Adrenal gland (tissue), 19 donors: ENCODE data around the gene PTCH2. TPM values are rescaled to one million over a fixed set of nuclear protein-coding genes. Genes with fewer than 3 reads are reported as not detected.

Source experiments
- DNase-seq, 7 donors: peaks; one replicate each; pipeline ENCODE4 v3.0.0-alpha.2; 2019 to 2020
- H3K27ac ChIP-seq, 5 donors: fragments of 200-600 bp; sonication (generic) in 4 of 5; 1 replicate in 3 of 5; 2 replicates in 2 of 5; pipeline versions ENCODE4 v1.5.1 to v1.8.0; 2016 to 2020; ENCODE audit warnings: mild to moderate bottlenecking in 1 of 5
- H3K27me3 ChIP-seq: fragments of 200-600 bp; 2 replicates; pipeline ENCODE4 v1.8.0; 2021
- H3K36me3 ChIP-seq, 2 donors: fragments of 200-600 bp; replicated peaks in 1 of 2; 1 replicate in 1 of 2; 2 replicates in 1 of 2; pipeline versions ENCODE4 v1.5.1 to v1.8.0; 2018 to 2022
- H3K4me1 ChIP-seq, 2 donors: fragments of 200-600 bp; replicated peaks in 1 of 2; 1 replicate in 1 of 2; 2 replicates in 1 of 2; pipeline versions ENCODE4 v1.5.1 to v1.8.0; 2018 to 2021
- H3K4me3 ChIP-seq, 4 donors: fragments of 200-600 bp; sonication (generic) in 3 of 4; one replicate each; pipeline ENCODE4 v1.5.1; 2016 to 2018
- H3K9me3 ChIP-seq, 3 donors: fragments of 200-600 bp; sonication (generic) in 1 of 3; replicated peaks in 1 of 3; 1 replicate in 2 of 3; 2 replicates in 1 of 3; pipeline versions ENCODE4 v1.5.1 to v1.8.0; 2016 to 2021
- CTCF ChIP-seq, 6 experiments: fragments of 450-650 bp in 4 of 6; fragments of 200-600 bp in 2 of 6; sonication (generic) in 1 of 6; IDR thresholded peaks; 1 replicate in 5 of 6; 2 replicates in 1 of 6; pipeline versions ENCODE4 v1.5.1 to v1.8.0; 2016 to 2021; ENCODE audit warnings: antibody characterized with exemption in 6 of 6, mild to moderate bottlenecking in 2 of 6, moderate library complexity in 1 of 6
- POLR2A ChIP-seq, 2 donors: fragments of 450-650 bp; IDR thresholded peaks; one replicate each; pipeline ENCODE4 v1.6.1; 2017; ENCODE audit warnings: antibody characterized with exemption in 2 of 2, mild to moderate bottlenecking in 2 of 2, moderate library complexity in 1 of 2
- WGBS, 4 donors: extraction: QIAGEN DNeasy Blood & Tissue Kit in 2 of 4; methylation state at CpG; one replicate each; pipeline versions ENCODE4 v1.1.5 to v1.1.7; 2013 to 2017; 5-methylcytosine and 5-hydroxymethylcytosine counted together
- intact Hi-C, 2 donors: fragments of 100-400 bp; cut with DNase I; formaldehyde crosslinking; loops; one replicate each; pipeline versions ENCODE4 v1.14.1 to v1.15.0; 2022 to 2023
- long read RNA-seq, 10 donors: library from polyadenylated mRNA in 3 of 10; unstranded in 2 of 10; stranded (forward) in 1 of 10; transcript quantifications; one replicate each; pipeline ENCODE4 v2.0.0 and lab custom pipeline, GENCODE V29; 2021 to 2026
- polyA plus RNA-seq, 3 donors: library from polyadenylated mRNA; stranded (reverse); fragments of 200-250 nt in 2 of 3; fragments of 350-450 nt in 1 of 3; fragmentation: Illumina TruSeq in 1 of 3; extraction: RNeasy Lipid Tissue Mini Kit (QIAGEN cat#74804) in 1 of 3; gene quantifications; one replicate each; pipeline ENCODE4 v1.2.3, GENCODE V29; 2013 to 2014
- total RNA-seq, 9 donors: library from RNA; depleted of rRNA in 4 of 9; stranded (reverse); fragments of >200 nt in 4 of 9; fragments of 120-200 nt in 1 of 9; fragmentation: NEBNext Ultra II Directional in 1 of 9; extraction: Animal tissue kit (Norgen Biotek cat#: 25700) in 1 of 9; gene quantifications; one replicate each; pipeline versions ENCODE4 v1.1.0 to v1.2.4, GENCODE V29; 2013 to 2023
- donor health status: healthy with polysubstance abuse.
- donor health status: Bipolar disorder and iron deficiency.
- donor health status: DM: yes; HTN: yes; CAD: no.
- donor health status: DM: no; HTN: no; CAD: no.
- donor health status: DM: no; HTN: no; CAD: no.
- donor health status: DM: yes; HTN: yes; CAD: no.

The PTCH2 gene
- total RNA-seq (1 to 10 TPM in 5 of 9 donors, under 1 TPM in 4; 0.42 to 3.0 (median 1.5) TPM), polyA plus RNA-seq (1 to 10 TPM in 2 of 3 donors, under 1 TPM in 1; 0.40 to 7.8 (median 6.4) TPM)
- long read RNA-seq, donor 1 = 0 reads
- long read RNA-seq, donor 2 = 0 reads
- long read RNA-seq, donor 3 = 0 reads
- long read RNA-seq, donor 4, partial matches to known transcripts = 0 of 1 reads
- long read RNA-seq, donor 4, other reads (novel, unspliced or antisense) = 1 of 1 reads
- long read RNA-seq, donor 5, full-length matches to known transcripts = 1 of 5 reads
- long read RNA-seq, donor 5, partial matches to known transcripts = 2 of 5 reads
- long read RNA-seq, donor 5, other reads (novel, unspliced or antisense) = 2 of 5 reads
- long read RNA-seq, donor 6, partial matches to known transcripts = 0 of 1 reads
- long read RNA-seq, donor 6, other reads (novel, unspliced or antisense) = 1 of 1 reads
- long read RNA-seq, donor 7 = 0 reads
- long read RNA-seq, donor 8 = 0 reads
- long read RNA-seq, donor 9 = 0 reads
- long read RNA-seq, donor 10 = 0 reads

- no peaks in the 10 kb centered on the region for H3K9me3 ChIP-seq
- H3K4me1 ChIP-seq = peaks cover 5 to 19% of the 10 kb centered on the region in 2 donors
- intact Hi-C loops = loop anchor here in 1 of 2 donors (5.0 kb wide), 1 partner anchor 159 kb away; no protein-coding TSS in a partner anchor
- no peaks in the 10 kb centered on the region for H3K36me3 ChIP-seq
- peak within 1 kb of the TSS in 2 of 4 donors; percentile 50 to 71 for H3K4me3 ChIP-seq
- TF ChIP-seq CTCF (IDR thresholded peaks at IDR 0.05) (no peak), POLR2A (IDR thresholded peaks at IDR 0.05) (peak in 1 of 2 donors; percentile 54)
- peak; percentile 67 to 81 (median 76) for DNase-seq
- no peaks in the 10 kb centered on the region for H3K27me3 ChIP-seq
- WGBS, 4 donors = 2 to 8% (median 2%) methylated on average over 4 to 72 of the region's 72 CpGs
- H3K27ac ChIP-seq = peak within 1 kb of the TSS in 2 of 5 donors; percentile 28 to 45
Measured at GRCh38 chr1:44842862-44843655, at the start of gene PTCH2. Gene PTCH2, minus strand, starts transcription at chr1:44843253. Its CDS starts 321 bp downstream, at chr1:44842932.

- intact Hi-C loops = no loop called here
- Histone ChIP-seq H3K36me3 (no peaks in the 10 kb centered on the region), H3K4me3 (no peak overlapping the region), H3K9me3 (no peaks in the 10 kb centered on the region), H3K27ac (no peak overlapping the region), H3K4me1 (no peaks in the 10 kb centered on the region), H3K27me3 (no peaks in the 10 kb centered on the region)
- no peak for DNase-seq
- WGBS, 4 donors = 87 to 98% (median 94%) methylated on average over 3 of the region's 3 CpGs
- no peak for TF ChIP-seq POLR2A (IDR thresholded peaks at IDR 0.05)
- TF ChIP-seq CTCF (IDR thresholded peaks at IDR 0.05) = no peak
Measured at GRCh38 chr1:44890007-44890406, 47.0 kb upstream of the PTCH2 start.

GRCh38 chr1:44885406-44885805, 42.4 kb upstream of the PTCH2 start:
- H3K36me3 ChIP-seq = no peaks in the 10 kb centered on the region
- no peak overlapping the region for H3K4me3 ChIP-seq
- intact Hi-C loops = no loop called here
- TF ChIP-seq CTCF (IDR thresholded peaks at IDR 0.05) = no peak
- H3K4me1 ChIP-seq = peaks cover 9 to 12% of the 10 kb centered on the region in 2 donors
- 80 to 94% (median 87%) methylated on average over 6 of the region's 6 CpGs for WGBS, 4 donors
- no peaks in the 10 kb centered on the region for H3K27me3 ChIP-seq
- H3K9me3 ChIP-seq = no peaks in the 10 kb centered on the region
- no peak overlapping the region for H3K27ac ChIP-seq
- no peak for DNase-seq

- H3K27me3 ChIP-seq = no peaks in the 10 kb centered on the region
- H3K4me3 ChIP-seq = no peak overlapping the region
- peak in 5 of 7 donors; percentile 31 to 61 (median 47) for DNase-seq
- TF ChIP-seq POLR2A (IDR thresholded peaks at IDR 0.05) (no peak), CTCF (IDR thresholded peaks at IDR 0.05) (no peak)
- no peaks in the 10 kb centered on the region for H3K9me3 ChIP-seq
- H3K4me1 ChIP-seq = peaks cover 9 to 12% of the 10 kb centered on the region in 2 donors
- intact Hi-C loops = no loop called here
- WGBS, 4 donors = 37 to 64% (median 59%) methylated on average over 2 of the region's 2 CpGs
- peak overlapping the region in 2 of 5 donors; percentile 35 to 60 for H3K27ac ChIP-seq
- no peaks in the 10 kb centered on the region for H3K36me3 ChIP-seq
Measured at GRCh38 chr1:44884746-44885145, 41.7 kb upstream of the PTCH2 start.
